ENCODE results near the gene TMEM221.

DNA sequence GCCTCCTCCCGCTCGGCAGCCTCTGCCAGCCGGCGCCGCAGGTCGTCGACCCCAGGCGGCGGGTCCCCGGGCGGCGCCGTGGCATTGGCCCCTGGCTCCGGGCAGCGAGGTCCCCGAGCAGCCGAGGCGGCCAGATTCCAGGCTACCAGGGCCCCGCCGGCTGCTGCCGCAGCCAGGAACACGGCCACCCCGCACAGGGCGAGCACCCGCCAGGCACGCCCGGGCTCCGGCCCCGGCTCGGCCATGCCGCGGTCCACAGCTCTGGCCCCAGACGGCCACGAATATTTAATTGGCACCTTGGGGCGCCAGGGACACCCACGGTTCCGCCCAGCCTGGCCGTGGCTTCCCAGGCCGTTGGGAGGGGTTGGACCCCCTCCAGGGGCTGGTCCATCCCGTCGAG is 54.6 kb downstream of the TMEM221 start, which contains the start of gene CCDC194:
- TF ChIP-seq, protein P1, sequence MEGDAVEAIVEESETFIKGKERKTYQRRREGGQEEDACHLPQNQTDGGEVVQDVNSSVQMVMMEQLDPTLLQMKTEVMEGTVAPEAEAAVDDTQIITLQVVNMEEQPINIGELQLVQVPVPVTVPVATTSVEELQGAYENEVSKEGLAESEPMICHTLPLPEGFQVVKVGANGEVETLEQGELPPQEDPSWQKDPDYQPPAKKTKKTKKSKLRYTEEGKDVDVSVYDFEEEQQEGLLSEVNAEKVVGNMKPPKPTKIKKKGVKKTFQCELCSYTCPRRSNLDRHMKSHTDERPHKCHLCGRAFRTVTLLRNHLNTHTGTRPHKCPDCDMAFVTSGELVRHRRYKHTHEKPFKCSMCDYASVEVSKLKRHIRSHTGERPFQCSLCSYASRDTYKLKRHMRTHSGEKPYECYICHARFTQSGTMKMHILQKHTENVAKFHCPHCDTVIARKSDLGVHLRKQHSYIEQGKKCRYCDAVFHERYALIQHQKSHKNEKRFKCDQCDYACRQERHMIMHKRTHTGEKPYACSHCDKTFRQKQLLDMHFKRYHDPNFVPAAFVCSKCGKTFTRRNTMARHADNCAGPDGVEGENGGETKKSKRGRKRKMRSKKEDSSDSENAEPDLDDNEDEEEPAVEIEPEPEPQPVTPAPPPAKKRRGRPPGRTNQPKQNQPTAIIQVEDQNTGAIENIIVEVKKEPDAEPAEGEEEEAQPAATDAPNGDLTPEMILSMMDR (IDR thresholded peaks at IDR 0.05; ENCODE audit: low read depth, low read length): no peak
- no peak for TF ChIP-seq EZH2phosphoT487 (IDR thresholded peaks at IDR 0.05; ENCODE audit: low read depth)

All from OCI-LY3 (cell line).